C4-2B (cell line): ENCODE measurements around the gene RBBP8NL.

Experiments
- ZFX ChIP-seq: fragments of 450-650 bp; IDR thresholded peaks from 2 replicates; pipeline ENCODE4 v1.6.1; 2017
- TF ChIP-seq, protein P1 (sequence below): fragments of 450-650 bp; conservative IDR thresholded peaks from 2 replicates; pipeline ENCODE4 v1.5.1; 2017; ENCODE audit warnings: mild to moderate bottlenecking

DNA sequence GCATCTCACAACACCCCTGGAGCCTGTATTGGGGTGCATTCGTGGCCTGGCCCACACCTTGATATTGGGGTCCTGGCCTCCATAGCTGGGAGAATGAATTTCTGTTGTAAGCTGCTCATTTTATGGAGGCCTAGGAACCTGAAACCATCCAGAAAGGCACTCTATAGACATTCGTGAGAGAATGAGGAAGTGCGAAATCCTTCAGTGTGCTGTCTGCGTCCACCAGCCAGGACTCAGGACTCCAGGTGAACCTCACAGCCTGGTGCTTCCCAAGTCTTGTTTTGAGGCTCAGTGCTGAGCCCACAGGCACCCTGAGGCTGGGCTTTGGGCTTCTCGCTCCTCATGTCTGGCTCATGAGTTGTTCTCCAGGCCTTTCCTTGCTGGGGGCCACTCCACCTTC, 11.9 kb upstream of the RBBP8NL start:
- TF ChIP-seq, protein P1, sequence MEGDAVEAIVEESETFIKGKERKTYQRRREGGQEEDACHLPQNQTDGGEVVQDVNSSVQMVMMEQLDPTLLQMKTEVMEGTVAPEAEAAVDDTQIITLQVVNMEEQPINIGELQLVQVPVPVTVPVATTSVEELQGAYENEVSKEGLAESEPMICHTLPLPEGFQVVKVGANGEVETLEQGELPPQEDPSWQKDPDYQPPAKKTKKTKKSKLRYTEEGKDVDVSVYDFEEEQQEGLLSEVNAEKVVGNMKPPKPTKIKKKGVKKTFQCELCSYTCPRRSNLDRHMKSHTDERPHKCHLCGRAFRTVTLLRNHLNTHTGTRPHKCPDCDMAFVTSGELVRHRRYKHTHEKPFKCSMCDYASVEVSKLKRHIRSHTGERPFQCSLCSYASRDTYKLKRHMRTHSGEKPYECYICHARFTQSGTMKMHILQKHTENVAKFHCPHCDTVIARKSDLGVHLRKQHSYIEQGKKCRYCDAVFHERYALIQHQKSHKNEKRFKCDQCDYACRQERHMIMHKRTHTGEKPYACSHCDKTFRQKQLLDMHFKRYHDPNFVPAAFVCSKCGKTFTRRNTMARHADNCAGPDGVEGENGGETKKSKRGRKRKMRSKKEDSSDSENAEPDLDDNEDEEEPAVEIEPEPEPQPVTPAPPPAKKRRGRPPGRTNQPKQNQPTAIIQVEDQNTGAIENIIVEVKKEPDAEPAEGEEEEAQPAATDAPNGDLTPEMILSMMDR: no peak
- TF ChIP-seq ZFX: no peak
